GM19239 (cell line): ENCODE results near the gene COMMD1.
"Not testable (repeated sequence)": the region's sequence is repeated elsewhere in the genome, so short reads cannot be mapped to it uniquely, and the experiment has no call there.

Experiments
- DNase-seq: peaks from one replicate; pipeline ENCODE4 v3.0.0; 2011; ENCODE audit warnings: low spot score; ENCODE audit not compliant: insufficient read length
- FAIRE-seq: peaks from 2 replicates; lab custom pipeline; 2011; peaks lifted over from hg19 to GRCh38; lab: Jason Lieb, UNC

The COMMD1 gene

DNA sequence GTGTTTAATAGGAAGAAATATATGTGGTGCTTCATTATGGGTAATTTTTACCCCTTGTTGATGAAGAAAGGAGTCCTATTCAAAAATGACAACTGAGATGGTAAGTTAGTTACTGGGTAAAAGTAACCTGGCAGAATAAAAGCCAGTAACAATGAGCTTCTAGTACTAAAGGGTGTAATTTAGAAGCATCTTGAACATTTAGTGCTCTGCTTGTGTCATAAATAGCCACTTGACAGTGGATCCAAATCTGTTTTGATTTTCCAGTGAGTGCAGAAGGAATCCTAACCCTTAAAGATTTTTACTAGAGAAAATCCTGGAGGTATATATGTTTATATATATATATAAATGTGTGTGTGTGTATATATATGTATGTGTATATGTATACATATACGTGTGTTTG lies 15.1 kb downstream of the COMMD1 start:
- DNase-seq (no peak), FAIRE-seq (no peak)

DNA sequence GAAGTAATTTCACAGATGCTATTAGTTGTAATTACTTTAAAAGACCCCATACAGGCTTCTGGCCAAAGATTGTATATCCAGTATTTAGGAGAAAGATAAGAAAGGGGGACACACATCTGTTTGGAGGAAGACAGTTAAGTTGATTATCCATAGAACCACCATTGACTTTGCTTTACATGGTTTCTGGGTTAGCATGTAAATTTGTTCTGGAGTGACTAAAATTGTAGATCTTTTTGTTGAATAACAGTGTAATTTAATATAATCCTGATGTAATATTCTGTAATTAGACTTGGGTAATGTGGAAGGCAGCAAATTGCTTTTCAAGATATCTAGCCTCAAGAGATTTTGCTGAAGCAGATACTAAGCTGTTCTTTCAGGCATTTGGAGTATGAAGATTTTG lies 17.2 kb downstream of the COMMD1 start:
- no peak for FAIRE-seq
- no peak for DNase-seq

DNA sequence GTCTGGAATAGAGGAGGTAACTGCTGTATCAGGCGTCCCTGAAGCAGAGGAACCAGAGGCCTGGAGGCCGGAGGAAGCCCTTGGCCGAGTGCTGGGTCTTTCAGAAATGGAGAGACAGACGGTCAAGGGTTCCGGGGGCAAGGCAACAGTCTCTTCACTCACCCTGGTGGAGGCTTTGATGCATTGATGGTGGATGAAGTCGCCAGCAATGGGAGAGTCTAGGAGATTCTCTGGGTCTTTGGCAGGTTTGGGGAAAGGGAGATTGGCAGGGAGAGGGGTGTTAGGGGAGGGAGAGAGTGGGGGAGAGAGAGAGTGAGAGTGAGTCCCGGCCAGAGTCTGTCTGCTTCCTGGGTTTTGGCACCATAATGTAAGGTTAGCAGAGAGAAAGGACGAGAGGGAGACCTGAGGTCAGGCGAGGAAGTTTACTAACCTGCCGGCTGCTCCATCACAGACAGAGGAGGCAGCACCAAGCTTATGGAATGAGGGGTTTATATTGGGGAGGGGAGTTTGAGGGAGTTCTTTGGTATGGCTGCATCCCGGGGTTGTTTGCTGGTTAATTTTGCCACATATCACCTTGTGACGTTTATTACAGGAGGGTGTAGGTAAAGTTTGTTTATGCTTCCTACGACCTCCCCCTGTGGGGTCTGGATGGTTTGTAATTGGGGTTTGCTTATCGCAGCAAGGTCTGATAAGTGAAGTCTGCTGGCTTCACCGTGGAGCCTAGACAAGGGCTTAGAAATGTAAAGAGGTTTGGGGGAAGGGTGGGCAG lies 19.6 kb downstream of the COMMD1 start:
- FAIRE-seq, result no peak
- no peak for DNase-seq

DNA sequence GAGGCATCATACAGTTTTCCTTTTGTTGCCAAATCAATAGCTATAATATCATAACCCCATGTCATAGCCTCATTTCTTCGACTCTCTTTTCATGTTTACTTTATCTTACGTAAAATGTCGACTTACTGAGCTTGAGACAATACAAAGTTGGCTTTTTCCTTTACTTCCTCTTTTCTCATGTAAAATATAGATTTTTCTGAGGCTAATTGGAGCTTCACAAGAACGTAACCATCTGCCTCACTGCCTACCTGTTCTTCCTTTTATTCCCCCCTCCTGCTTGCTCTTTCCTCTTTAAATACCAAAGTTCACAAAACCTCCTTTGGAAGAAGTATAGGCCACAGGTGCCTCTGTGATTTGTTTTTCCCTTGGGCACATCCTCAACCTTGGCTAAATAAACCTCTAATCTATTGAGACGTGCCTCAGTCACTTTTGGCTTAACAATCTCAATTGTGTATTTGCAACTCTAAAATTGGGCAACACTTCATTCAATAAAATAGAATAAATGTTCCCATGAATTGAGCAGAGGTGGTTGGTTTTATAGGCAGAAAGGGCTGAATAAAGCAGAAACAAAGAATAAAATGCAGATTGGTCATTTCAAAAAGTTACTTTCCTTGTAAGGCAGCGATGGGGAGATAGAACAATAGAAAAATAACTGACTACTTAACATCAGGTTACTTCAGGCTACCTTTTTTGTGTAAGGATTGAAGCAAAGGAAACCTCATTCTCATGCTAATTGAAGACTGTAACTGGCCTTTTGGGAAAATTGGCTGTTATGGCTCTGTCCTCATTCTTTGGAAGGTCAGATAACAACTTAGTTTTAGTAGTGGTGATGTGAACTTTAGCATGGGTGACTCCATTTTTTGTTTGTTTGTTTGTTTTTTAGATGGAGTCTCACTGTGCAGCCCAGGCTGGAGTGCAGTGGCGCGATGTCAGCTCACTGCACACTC lies 21.3 kb downstream of the COMMD1 start:
- DNase-seq (no peak), FAIRE-seq (no peak)

DNA sequence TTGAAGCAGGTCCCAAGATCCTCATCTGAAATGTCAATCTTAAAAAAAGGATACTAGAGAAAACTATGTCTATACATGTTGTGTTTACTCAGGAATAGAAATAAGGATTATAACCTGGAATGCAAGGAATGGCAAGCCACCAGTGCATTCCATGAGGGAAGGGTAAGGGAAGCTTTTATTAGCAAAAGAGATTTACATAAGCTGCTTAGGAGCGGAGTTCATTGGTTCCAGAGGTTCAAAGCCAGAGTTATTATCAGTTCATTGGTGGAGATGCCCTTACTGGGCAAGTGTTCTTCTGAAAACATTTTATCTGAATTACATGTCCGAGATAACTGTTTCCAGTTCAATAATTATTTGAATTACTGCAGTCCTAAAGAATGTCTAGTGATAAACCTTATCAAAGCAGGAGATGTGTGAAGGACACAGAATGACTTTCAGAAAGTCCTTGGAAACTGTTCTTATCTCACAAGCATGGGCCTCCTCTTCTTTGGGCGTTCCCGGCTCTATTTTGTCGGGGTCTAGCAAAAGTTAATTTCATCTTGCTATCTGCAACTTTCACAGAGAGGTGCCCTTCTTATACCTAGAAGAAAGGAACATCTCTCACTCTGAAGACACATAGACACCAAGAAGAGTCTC lies 23.5 kb downstream of the COMMD1 start:
- DNase-seq, result no peak

DNA sequence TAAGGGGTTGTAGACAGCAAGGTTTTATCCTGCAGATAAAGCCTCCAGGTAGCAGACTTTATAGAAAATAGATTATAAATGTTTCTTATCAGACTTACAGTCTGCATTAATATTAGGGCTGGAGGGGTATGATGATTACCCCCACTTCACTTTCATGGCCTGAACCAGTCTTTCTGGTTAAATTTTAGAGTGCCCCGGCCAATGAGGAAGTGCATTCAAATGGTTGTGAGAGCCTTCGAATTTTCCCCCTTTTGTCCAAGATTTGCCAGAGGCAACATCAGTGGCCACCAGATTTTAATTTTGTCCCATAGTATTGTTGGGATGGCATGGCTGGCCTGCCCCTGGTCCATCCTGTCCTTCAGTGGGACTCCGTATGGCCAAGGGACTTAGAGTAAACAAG lies 31.6 kb downstream of the COMMD1 start:
- DNase-seq (no peak), FAIRE-seq (no peak)

More for the DNA sequence above, 23.5 kb downstream of the COMMD1 start:
- no peak for FAIRE-seq

DNA sequence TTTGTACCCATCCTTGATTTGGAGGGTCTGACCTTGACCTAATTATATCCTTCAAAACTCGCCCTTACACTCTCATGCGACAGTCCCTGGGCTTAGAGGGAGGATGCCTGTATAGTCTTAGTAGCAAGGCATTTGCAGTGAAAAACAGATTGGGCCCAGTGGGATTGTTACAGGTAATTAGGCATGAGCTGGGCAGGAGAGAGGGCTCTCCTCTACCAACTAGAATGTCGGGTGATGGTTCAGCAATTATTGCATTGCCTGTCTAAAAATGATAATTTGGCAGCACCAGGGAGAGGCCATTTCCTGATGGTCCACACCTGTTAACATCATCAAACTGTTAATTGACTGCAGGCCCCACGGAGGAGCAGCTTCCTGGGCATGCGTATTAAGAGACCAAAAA lies 32.4 kb downstream of the COMMD1 start:
- FAIRE-seq (no peak), DNase-seq (no peak)

DNA sequence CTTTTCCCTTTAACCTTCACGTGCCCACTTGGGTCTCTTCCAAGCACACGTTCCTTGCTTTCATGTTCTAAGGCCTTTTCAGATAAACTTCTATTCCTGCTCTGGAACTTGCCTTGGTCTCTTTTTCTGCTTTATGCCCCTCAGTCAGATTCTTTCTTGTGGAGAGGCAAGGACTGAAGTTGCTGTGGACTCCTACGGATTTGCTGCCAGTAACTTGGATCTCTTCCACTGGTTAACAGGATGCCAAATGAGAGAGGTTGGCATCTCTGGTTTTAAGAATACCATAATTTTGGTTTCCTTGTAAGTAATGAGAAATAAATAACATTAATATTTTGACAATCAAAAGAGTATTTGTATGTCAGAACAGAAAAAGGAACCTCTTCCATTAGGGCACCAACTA lies 33.0 kb downstream of the COMMD1 start:
- DNase-seq (no peak), FAIRE-seq (no peak)

DNA sequence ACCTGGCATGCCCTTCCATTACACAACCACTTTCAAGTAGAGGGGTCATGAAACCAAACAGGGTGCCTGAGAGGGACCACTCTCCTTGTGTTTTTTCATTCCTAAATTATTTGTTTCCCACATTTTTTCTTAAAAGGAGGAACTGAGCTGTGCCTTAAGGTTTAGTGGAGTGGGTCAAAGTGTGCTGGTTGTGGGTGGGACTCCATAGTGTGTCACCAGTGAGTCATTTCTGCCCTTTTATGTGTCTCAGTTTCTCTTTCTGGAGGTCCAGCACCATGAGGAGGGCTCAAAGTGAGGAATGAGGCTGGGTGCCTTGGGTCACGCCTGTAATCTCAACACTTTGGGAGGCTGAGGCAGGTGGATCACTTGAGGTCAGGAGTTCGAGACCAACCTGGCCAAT lies 37.8 kb downstream of the COMMD1 start:
- FAIRE-seq (no peak), DNase-seq (no peak)

DNA sequence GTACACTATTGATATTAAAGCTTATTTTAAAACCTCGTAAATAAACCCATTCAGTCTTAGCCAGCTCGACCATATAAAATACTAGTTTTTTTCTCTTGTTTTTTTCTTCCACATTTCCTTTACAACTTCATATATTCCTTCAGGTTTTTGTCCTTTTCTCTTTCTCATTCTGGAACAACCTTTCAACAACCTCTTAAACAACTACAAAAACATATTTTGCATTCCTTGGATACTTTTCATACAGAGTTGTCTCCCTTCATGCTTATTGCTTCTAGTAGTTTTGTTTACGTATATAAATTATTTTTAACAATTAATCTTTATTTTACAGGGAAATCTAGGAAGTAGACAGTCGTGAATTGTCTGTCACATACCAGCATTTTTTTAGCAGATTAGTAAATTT lies 41.2 kb downstream of the COMMD1 start:
- FAIRE-seq, result no peak

DNA sequence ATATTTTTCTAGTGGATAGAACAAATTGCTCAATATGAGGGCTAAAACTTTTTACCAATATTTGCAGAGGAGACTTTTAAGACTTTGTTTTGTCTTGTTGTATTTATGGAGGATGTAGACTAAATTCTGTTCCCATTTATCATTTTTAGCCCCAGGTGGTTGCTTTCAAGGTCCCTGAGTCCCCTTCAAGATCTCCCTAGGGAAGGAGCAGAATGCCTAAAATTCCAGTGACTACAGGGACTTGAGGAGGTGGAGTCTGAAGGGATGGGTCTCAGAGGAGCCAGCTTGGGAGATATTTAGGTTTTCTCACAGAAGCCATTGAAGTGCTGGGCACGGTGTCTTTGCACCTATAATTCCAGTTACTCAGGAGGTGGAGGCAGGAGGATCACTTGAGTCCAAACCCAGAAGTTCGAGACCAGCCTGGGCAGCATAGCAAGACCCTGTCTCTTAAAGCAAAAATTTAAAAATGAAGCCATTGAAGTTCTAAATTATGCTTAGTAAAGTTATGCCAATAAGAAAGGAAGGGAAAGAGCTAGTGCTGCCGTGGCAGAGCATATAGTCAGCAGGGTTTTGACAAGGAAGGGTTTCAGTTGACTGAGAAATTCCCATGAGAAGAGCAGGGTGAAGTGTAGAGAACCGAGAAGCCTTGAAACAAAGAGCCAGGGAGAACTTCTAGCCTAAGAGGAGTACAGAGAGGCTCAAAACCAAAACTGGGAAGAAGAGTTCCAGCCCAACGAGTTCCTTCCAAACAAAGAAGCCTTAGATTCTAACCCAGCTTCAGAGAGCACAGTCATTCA lies 43.4 kb downstream of the COMMD1 start:
- no peak for DNase-seq
- FAIRE-seq, result no peak

More for the DNA sequence above, 41.2 kb downstream of the COMMD1 start:
- DNase-seq, result no peak

DNA sequence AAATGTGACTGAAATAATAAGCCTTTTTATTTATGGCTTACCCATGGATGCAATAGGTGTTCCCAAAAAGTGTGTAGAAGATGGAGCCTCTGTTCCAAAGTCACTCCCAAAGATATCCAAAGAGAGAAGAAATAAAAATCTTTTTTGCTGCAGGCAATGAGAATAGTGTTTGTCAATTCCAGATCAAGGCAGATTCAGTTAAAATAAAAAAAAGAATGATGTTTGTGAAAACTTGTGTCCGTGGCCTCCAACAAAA lies 43.9 kb downstream of the COMMD1 start:
- DNase-seq (no peak), FAIRE-seq (no peak)

DNA sequence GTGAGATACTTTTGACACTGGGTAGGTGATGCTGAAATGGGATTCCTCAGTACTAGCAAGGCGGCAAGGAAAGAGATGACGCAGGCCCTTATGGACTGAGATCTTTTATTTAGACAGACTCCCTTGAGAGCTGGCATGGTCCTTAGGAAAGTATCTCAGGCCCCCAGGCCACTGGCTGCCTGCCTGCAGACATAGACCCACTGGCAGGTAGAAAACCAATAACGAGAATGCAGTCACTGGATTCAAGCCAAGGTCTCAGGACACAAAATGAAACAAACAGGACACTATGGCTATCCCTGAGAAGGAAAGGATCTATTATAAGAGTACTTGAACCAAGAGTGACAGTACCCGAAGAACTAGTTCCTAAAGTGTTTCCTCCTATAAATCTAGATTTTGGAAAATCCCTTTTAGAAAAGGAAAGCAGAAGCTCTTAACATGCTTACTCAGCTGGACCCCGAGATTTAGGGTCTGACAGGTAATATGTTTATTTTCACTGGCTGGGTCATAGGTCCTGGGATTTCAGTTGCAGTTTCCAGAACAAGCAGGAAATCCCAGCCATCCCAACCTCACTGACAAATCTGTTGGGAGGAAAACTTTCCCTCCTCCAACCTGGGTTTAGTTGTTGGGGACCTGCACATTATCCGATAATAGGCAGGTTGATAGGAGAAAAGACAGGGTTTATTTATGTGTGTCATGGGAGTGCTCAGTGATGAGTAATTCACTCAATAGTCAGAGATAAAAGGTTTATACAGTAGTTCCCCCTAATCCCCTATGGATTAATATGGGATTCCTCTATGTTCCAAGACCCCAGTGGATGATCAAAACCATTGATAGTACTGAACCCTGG lies 44.5 kb downstream of the COMMD1 start:
- DNase-seq, result no peak
- peak; percentile 48 for FAIRE-seq

DNA sequence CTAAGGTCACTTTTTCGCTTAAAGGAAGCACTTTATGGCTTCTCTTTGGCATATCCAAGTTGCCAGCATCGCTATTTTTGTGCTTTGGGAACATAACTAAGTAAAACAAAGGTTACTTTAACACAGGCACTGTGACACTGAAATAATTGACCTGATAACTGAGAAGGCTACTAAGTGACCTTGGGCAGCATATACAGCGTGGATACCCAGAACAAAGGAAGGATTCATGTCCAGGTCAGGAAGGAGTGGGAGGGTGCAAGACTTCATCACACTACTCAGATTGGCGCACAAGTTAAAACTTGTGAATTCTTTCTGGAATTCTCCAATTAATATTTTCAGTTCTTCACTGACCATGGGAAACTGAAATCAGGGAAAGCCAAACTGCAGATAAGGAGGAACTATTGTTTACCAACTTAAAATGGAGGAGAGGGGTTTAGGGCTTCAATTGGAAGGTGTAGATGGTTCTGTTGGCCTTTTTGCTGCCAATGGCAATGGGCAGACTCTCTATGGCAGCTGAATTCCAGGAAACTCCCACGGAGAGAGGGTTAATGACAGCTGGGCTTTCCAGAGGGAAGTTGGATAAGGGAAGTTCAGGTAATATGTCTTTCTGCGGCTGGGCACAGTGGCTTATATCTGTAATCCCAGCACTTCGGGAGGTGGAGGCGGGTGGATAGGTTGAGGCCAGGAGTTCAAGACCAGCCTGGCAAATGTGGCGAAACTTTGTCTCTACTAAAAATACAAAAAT lies 45.3 kb downstream of the COMMD1 start:
- no peak for DNase-seq
- no peak for FAIRE-seq

DNA sequence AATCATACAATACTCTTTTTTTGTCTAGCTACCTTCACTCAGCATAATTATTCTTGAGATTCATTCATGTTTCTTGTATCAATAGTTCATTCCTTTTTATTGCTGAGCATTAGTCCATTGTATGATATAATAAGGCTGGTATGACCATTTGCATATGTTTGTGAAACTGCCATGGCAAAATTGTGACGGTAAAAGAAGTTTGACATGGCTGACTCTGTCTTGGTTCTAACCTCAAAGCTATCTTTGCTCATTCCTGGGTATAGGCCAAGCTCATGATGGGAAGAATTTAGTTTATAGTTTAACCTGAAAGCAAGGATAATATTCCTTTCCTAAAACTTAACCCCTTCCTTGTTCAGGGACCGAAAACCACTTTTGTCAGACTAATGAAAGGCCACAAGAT lies 46.4 kb downstream of the COMMD1 start:
- DNase-seq (no peak), FAIRE-seq (no peak)

DNA sequence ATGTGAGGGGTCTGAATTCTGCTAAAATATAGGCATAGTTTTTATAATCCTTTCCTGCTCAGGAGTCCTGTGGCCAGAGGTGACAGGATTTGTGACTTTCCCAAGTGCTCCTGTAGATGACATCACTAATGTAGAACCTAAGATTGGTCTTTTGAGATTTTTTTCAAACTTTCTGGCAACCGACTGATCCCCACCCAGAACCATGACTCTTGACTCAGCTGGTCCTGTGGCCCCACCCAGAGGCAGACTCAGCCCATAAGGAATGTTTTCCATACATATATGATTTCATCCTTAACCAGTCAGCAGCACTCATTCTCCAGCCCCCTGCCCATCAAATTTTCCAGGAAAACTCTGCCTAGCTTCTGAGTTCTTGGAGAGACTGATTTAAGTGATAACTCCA lies 46.8 kb downstream of the COMMD1 start:
- FAIRE-seq (no peak), DNase-seq (no peak)

DNA sequence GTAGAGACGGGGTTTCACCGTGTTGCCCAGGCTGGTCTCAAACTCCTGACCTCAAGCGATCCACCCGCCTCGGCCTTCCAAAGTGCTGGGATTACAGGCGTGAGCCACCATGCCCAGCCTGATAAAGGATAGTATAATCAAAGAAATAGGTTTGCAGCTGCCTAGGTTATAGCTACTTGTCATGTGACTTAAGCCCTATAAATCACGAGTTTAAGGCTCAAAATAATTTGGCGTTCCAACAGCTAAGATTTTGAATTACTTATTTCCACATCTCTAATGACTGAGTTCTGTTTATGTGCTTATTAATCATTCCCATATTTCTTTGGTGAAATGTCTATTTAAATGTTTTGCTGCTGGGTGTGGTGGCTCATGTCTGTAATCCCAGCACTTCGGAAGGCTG lies 49.4 kb downstream of the COMMD1 start:
- FAIRE-seq, result not testable (repeated sequence)

DNA sequence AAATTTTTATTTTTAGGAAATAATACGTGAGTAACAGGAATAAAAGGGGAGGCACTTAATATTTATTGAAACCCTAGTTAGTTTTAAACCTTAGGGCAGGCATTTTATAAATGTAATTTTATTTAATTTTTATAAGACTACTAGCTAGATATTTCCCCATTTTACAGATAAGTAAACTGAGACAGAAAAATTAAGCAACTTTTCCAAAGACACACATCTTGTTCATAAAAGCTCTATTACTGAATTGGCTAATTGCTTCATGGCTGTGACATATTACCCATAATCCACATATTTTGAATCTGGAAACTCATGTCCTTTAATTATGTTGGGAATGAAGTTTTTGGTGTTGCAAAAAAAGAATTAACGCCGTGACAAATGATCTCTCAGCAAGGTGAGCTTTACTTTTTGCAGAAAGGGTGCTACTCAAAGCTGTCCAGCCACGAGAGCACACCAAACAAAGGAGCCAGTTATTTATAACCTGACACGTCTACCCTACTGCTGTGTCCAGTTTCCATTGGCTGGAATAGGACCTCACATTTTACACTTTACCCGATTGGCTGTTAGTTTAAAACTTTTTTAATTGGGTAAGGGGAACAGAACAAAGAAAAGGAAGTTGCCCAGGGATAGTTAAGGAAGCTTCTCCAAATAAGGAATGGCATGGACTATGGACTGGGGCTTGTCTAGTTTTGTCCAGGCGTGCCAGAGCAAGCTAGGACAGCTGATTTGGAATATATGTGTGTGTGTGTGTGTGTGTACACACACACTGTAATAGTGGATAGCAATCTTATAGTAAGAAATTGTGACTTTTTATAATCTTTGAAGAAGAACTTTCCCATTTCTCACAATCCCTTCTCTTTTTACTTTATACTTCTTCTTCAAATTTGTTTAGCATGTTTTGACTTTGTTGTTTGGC lies 54.2 kb downstream of the COMMD1 start:
- DNase-seq (no peak), FAIRE-seq (no peak)

More for the DNA sequence above, 49.4 kb downstream of the COMMD1 start:
- not testable (repeated sequence) for DNase-seq
